ENCODE results near the gene ZCCHC7.
"Not testable (repeated sequence)": the region's sequence is repeated elsewhere in the genome, so short reads cannot be mapped to it uniquely, and the experiment has no call there.

ZCCHC7 gene

DNA sequence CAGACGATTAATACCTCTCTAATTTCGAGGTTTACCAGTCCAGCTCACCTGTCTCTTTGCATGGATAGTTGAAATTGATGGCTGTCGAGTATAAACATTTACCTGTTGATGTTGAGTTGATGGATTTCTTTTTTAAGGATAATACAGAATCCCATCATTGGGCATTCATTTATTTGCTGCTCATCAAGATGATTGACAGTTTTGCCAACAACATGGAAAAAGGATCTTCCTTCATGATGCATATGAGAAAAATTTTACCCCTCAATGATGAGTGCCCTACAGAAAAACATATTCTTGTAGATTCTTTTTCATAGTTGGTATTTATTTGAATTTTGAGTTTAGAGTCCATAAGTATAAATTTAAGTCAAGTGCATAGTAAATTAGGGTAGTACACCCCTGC, 59.2 kb downstream of the ZCCHC7 start:
- no peak for DNase-seq

DNA sequence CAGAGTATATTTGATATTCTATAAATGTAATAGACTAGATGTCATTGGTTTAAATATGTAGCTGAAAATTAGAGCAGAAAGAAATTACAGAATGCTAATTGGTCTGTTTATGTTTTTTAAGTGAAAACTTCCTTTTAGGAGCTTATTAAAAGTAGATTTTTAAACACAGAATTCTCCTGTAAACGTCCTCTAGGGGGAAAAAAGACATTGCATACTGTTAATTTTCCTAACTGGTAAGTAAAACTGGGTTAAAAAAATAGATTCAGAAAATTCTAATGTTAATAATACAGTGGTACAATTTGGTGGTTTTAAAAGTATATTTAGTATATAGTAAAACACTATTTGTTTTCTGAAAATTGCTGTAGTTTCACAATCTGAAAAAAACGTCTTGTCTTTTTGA, 59.8 kb downstream of the ZCCHC7 start:
- no peak for DNase-seq

DNA sequence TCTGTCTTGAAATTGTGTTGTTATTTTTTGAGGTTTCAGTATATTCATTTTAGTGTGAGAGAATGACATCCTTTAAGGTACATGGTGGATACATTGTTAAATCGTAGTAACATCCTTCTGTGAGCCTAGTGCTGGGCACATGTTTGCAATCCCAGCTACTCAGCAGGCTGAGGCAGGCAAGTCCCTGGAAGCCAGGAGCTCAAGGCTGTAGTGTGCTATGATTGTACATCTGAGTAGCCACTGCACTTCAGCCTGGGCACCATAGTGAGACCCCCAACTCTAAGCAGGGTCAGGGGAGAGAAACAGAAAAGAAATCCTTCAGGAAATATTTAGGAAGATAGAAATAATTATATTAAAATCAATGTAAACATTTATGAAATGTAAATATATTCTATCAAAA, 62.3 kb downstream of the ZCCHC7 start:
- DNase-seq: no peak

DNA sequence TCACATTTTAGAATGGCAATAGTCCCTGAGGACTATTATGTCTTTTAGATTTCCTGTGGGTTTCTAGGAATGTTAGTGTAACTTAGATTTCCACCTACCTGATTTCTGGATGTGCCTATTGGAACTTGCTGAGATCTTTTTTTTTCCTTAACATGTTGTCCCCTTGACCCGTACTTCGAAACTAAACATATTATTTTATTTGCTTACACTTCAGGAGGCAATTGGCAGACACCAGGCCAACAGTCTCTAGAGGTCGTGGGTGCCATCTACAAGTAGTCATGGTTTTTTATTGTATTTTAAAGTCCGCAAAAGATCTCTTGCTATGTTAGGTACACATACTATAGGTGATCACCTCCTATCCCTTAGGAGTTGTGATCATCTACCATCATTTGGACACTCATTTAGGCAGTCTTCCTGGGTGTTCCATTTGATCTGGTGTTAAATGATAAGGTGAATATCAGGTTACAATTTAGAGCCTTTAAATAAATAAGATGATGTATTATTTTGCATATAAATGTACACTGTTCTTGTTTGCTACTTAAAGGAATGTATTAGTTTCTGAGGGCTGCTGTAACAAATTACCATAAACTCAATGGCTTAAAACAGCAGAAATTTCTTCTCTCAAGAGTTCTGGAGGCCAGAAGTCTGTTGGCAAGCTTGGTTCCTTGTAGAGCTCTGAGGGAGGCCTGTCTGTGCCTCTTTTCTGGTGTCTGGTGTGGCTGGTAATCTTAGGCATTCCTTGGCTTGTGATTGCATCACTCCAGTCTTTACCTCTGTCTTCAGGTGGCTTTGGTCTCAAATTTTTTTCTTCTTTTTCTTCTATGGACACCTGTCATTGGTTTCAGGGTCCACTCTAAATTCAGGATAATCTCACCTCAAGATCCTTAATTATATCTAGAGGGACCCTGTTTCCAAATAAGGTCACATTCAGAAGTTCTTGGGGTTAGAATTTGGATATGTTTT, 64.8 kb downstream of the ZCCHC7 start:
- DNase-seq: no peak

DNA sequence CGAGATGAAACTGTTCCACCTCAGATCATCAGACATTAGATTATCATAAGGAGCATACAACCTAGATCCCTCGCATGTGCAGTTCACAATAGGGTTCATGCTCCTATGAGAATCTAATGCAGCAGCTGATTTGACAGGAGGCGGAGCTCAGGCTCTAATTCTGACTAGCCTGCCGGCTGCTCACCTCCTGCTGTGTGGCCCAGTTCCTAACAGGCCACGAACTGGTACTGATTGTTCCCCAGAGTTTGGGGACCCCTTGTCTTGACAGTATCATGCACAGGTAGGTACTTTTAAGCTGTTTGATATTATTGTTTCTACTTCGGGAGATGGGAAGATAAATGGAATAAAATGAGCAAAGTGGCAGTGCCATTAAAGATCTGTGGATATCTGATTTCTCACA, 66.9 kb downstream of the ZCCHC7 start:
- DNase-seq: no peak

DNA sequence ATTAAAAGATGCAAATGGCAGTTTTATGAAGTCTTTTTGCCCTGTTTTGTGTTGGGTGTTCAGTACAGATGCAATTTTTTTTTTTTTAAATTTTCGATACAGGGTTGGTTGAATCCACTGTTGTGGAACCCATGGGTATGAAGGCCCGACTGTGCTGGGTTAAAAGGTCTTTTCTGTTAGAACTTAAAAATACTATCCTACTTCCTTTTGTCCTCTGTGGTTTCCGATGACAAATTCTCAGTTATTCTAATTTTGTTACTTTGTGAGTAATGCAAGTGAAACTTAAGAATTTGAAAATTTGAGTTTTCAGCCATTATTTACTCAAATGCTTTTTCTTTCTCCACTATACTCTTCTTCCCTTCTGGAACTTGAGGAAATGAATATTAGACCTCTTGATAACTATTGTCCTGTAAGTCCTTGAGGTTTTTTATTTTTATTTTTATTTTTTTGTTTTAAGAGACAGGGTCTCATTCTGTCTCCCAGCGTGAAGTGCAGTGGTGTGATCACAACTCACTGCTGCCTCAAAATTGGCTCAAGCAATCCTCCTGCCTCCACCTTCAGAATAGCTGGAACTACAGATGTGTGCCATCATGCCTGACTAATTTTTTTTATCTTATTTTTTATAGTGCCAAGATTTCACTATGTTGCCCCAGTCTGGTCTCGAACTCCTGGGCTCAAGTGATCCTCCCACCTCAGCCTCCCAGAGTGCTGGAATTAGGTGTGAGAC, 67.5 kb downstream of the ZCCHC7 start:
- no peak for DNase-seq

DNA sequence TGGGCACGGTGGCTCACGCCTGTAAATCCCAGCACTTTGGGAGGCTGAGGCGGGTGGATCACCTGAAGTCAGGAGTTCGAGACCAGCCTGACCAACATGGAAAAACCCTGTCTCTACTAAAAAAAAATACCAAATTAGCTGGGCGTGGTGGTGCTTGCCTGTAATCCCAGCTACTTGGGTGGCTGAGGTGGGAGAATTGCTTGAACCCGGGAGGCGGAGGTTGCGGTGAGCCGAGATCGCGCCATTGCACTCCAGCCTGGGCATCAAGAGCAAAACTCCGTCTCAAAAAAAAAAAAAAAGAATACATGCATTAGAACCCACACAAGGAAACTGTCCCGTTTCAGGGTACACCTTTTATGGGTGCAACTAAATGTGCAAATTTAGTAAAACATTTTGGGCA, 70.4 kb downstream of the ZCCHC7 start:
- DNase-seq: not testable (repeated sequence)

DNA sequence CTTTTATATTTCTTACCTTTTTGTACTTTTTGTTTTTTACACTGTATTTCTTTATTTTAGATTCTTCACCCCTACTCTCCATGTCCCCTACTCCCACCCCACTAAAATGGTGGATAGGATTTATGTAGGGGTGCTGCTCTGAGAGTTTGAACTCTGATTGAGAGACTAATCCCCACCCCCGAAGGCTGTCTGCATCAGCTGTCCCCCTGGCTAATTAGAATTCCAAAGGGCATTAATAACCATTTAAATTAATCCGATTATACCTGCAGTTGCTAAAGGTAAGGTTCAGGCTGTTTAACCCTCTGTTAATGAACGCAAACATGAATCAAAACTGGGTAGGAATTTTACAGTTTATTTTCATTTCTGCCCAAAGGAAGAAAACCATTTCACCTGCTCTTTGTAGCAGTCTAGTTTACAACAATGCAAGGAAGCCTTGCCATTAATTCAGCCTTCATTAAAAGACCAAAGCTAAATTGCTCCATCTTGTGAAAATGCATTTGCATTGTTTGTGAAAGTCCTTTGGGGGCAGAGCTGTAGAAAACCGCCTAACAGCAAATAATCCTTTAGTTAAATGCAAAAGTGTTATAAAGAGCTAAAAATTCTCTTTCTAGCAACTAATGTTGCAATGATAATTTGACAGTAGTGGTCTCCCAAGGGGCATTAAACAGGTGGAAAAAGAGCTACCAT, 71.2 kb downstream of the ZCCHC7 start:
- DNase-seq: no peak

DNA sequence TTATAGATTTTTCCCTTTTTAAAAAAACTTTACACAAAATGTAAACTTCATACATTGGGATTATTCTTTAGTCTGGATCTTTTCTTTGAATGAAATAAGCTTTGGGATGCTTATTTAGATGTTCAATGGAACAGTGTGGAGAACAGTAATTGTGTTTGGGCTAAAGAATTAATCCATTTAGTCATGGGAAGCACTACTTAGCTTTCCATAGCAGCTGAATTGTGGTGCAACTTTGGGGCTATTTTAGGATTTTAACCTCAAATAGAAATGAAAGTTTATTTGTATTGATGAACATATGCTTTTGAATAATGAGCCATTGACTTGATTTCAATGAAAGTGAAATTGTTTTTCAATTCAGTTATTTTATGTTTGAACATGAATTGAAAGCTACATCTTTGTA, 72.4 kb downstream of the ZCCHC7 start:
- no peak for DNase-seq

DNA sequence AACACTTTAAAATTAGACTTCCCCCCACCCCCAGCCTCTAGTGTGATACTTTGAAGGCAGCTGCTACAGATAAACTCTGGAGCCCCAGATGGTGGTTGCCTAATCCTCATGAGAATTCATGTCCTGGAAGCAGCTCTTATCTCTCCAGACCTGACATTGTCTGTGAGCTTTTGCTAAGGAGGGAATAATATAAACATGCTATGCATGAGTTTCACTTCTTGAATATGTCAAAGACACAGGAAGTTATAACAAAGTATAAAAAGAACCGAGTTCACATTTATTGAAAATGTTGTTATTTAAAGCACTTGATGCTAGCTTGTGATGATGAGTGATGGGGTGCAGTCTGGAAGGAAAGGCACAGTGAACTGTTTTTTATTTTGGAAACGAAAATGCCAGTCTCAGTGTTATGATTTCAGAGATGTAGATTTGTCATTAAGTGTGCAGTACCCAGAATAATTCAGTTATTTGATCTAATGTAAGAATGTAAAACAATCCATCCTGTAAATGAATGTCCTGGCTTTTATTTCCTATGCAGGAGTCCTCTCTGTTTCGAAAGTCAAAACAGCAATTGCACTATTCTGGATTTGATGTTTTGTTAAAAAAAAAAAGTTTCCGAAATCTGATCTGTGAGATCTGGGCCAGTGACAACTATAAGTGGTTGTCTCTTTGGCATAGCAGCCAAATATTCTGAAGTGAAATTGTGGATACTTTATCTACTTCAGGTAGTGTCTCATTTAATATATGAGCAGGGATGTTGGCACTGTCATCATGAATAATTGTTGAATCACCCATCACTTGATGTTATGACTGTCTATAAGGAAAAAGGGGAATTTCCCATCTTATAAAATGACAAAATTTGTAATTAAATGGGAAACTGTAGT, 77.0 kb downstream of the ZCCHC7 start:
- no peak for DNase-seq

DNA sequence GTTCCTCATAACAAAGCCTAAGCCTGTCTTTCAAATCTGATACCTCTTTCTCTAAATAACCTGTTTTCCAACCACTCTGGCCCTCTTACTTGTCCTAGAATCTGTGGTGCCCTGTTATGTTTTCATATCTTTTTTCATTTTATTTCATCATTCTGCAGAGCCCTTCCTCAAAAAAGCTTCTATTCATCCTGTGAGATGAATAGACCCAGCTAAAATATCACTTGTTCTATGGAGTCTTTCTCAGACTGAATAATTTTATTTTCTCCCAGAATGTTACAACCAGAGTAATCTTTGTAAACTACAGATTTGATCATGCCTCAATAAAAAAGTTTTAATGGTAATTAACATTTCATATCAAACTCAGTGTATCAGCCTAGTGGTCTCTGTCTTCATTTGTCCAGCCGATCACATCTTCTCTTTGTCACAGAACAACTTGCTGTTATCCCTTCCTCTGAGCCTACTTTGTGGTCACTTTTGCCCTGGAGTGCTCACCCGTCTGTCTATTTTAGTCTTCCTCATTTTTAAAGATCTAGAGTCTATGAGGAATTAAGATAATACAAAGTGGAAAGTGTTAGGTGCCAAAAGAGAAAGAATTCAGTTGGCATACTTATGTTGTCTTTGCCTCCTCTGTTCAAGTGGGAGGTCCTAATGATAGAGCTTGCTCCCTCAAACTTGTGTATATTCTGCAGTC, 77.8 kb downstream of the ZCCHC7 start:
- no peak for DNase-seq

DNA sequence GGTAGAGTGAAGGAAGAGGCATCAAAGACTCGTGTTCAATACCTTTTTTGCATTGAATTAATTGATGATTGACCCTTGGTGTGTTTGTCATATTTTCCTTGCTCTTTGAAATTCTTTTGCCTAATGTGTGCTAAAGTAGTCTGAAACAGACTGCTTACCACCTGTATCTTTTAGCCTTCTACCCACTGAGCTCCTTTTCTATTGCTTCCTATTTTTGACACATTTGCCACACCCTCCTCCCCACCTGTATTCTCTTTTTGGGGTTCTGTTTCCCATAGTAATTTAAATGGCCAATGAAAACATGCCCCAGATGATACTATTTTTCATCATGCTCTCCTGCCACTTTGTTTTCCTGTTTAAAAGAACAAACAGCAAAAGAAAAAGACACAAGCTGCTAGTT, 78.5 kb downstream of the ZCCHC7 start:
- no peak for DNase-seq

DNA sequence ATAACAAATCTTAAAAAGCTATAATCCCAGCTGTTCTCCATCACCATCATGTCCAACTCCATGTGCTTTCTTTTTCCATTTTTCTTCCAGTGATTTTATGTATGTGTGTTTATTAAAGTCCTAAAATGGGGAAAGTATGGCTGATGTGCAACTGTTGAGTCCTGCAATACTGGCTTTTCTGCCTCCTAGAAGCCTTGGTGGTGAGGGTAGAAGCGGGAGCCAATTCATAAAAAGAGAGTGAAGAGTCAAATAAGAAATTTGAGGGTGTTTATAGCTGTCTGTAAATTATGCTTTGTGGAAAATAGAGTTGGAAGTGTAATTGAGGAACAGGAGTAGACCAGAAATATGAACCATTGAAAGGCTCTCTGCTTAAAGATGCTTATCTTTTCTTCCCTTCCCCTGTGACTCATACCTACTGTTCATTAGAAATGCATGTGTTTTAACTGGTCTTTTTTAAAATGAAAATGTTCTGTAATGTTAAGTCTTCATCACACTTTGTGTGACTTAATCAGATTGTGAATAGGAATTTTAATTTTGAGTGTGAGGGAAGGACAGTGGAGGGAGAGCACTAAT, 80.1 kb downstream of the ZCCHC7 start:
- no peak for DNase-seq

DNA sequence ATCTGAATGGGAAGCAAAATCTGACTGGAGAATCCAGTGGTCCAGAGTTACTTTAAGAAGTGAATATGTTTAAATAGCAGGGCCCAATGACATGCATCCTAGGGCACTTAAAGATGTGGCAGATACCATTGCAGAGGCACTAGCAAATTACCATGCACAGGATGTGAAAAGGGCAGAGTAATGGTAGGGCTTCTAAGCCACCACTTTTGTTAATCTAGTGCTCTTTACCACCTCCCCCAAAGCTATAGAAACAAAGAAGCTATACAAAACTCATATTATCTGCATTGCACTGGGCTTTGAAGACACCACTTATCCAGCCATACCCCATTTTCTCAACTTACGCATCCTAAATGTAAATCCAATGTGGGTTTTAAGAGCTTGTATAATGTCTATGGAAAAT, 81.2 kb downstream of the ZCCHC7 start:
- no peak for DNase-seq

DNA sequence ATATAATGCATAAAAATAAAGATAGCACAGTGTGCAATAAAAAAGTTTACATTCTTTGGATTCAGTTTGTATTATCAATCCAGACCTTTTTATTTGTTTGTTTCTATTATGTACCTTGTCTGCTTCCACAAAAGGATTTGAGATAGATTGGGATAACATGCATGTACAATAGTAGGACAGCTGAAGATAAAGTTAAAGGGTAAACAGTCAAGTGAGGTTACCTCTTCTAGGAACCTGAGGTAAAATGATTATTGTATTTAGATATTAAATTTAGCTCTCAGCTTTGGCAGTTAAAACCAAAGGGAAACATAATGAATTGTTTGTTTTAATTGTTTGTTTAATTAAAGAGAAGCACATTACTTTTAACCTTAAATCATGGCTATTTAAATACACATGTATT, 81.7 kb downstream of the ZCCHC7 start:
- DNase-seq: no peak

DNA sequence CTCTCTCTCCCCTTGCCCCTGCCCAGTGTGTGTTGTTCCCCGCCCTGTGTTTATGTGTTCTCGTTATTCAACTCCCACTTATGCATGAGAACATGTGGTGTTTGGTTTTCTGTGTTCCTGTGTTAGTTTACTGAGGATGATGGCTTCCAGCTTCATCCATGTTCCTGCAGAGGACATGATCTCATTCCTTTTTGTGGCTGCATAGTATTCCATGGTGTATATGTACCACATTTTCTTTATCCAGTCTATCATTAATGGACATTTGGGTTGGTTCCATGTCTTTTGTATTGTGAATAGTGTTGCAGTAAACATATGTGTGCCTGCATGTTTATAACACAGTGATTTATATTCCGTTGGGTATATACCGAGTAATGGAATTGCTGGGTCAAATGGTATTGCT, 83.1 kb downstream of the ZCCHC7 start:
- not testable (repeated sequence) for DNase-seq

DNA sequence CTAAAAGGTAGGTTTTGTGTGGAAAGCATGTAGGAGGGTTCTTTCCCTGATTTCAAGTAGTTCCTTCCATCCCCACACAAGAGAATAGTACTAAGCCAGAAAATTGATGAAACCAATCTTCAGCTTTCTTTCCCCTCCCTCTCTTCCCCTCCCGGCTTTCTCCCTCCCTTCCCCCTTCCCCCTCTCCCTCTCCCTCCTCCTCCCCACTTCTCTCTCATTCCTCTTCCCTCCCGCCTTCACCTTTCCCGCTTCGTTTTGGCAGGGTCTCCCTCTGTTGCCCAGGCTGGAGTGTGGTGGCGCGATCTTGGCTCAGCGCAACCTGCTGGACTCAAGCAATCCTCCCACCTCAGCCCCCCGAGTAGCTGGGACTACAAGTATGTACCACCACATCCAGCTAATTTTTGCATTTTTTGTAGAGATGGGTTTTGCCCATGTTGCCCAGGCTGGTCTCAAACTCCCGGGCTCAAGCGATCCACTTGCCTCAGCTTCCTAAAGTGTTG, 85.8 kb downstream of the ZCCHC7 start:
- no peak for DNase-seq

DNA sequence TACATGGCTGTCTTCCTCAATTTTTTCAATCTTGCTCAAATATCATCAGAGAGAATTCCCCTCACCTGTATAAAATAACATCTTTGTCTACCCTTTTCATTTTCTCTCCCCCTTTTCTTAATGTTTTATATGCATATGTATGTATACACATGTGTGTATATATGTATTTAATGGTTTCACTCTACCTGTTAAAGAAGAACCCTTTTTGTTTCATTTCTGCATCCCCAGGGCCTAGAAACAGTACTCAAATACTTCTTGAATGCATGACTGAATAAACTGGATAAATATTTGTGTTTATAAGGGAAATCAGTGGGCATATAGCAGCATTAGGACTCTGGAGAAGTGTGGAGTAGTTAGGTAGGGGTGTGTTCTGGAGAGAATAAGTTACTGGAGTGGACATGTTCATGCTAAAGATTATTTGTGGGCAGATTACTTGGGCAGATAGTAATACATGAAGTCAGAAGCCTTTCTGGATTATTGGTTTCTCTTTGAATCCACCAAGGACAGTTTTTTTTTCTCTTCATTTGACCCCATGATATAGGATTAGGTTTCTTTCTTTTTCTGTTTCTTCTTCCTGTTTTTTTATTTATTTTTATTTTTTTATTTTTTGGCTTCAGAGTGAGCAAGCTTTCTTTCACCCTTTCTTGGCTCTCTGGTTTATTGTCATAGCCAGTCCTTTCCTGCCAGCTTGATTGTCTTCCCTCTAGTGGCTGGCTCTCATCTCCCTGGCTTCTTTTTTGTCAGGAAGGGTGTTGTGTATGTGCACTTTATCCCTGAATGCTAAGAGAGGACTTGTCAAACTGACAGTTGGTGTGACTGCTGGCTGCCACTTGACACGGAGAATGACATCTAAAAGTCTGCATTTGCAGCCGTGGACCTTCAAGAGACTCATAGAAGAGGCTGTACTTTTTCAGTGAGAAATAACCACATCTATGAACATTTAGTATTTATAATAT, 89.3 kb downstream of the ZCCHC7 start:
- DNase-seq: no peak

DNA sequence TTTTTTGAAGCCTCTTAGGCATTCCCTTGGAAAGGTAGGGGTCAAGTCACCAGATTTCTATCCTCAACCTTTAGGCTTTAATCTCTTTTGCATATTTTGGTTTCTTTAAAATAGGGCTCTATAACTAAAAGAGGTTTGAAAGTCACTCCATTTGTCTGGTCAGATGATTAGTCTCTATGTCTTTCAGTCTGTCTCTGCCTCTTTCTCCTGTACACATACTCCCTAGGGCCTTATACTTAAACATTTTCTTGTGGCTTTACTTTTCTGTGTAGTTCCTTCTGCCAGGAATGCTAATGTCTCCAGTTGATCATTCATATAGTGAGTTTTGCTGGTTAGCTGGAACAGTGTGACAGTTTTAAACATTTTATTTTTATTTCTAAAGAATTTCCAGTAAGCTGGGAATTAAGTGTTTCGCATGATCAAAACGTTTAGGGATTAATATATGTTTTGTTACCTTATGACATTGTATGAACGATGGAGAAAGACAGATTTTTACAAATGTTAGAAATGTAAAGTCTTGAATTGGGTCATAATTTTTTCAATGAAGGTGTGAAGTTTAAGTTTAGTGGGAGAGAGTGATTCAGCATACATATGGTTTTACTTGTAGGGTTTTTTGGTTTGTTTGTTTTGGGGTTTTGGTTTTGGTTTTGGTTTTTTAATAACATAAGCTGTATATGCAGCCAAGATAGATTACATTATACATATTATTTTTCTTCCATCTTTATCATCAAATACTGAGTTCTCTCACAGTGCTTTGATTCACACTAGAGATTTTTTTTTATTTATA, 90.6 kb downstream of the ZCCHC7 start:
- no peak for DNase-seq

Data from NCI-H187 (cell line).